Measurements from ENCODE around the gene PLB1.

The PLB1 gene

GRCh38 chr2:28666496-28667184 lies 170.8 kb downstream of the PLB1 start:
- no peak for DNase-seq (ENCODE audit: low read depth)

- DNase-seq (ENCODE audit: low read depth), result no peak
Observed at GRCh38 chr2:28667261-28667660, 171.4 kb downstream of the PLB1 start.

GRCh38 chr2:28668106-28668814 lies 172.4 kb downstream of the PLB1 start:
- no peak for DNase-seq (ENCODE audit: low read depth)

GRCh38 chr2:28668880-28669279 lies 173.0 kb downstream of the PLB1 start:
- DNase-seq (ENCODE audit: low read depth), result no peak

GRCh38 chr2:28670856-28671255 lies 175.0 kb downstream of the PLB1 start:
- no peak for DNase-seq (ENCODE audit: low read depth)

- DNase-seq (ENCODE audit: low read depth), result no peak
Observed at GRCh38 chr2:28673338-28673737, 177.5 kb downstream of the PLB1 start.

GRCh38 chr2:28674062-28674712 lies 178.3 kb downstream of the PLB1 start:
- DNase-seq (ENCODE audit: low read depth), result no peak

GRCh38 chr2:28674713-28675068 lies 178.8 kb downstream of the PLB1 start:
- no peak for DNase-seq (ENCODE audit: low read depth)

- DNase-seq (ENCODE audit: low read depth), result no peak
Observed at GRCh38 chr2:28676152-28676835, 180.4 kb downstream of the PLB1 start.

GRCh38 chr2:28678175-28678855 lies 182.5 kb downstream of the PLB1 start:
- DNase-seq (ENCODE audit: low read depth), result no peak

GRCh38 chr2:28678944-28679343 lies 183.1 kb downstream of the PLB1 start:
- no peak for DNase-seq (ENCODE audit: low read depth)

- DNase-seq (ENCODE audit: low read depth), result no peak
Observed at GRCh38 chr2:28680657-28681056, 184.8 kb downstream of the PLB1 start.

- no peak for DNase-seq (ENCODE audit: low read depth)
Observed at GRCh38 chr2:28681158-28681571, 185.3 kb downstream of the PLB1 start.

GRCh38 chr2:28681606-28682005 lies 185.7 kb downstream of the PLB1 start:
- DNase-seq (ENCODE audit: low read depth), result no peak

GRCh38 chr2:28683100-28683706 lies 187.3 kb downstream of the PLB1 start:
- peak; percentile 56 for DNase-seq (ENCODE audit: low read depth)

- no peak for DNase-seq (ENCODE audit: low read depth)
Observed at GRCh38 chr2:28684142-28684858, 188.4 kb downstream of the PLB1 start.

- DNase-seq (ENCODE audit: low read depth), result no peak
Observed at GRCh38 chr2:28687171-28687570, 191.3 kb downstream of the PLB1 start.

GRCh38 chr2:28687640-28688385 lies 192.0 kb downstream of the PLB1 start:
- DNase-seq (ENCODE audit: low read depth), result no peak

GRCh38 chr2:28688818-28689217 lies 193.0 kb downstream of the PLB1 start:
- DNase-seq (ENCODE audit: low read depth), result no peak

- no peak for DNase-seq (ENCODE audit: low read depth)
Observed at GRCh38 chr2:28689771-28690170, 193.9 kb downstream of the PLB1 start.

Measured in GM04504 (cell line).